Osteocyte (in vitro differentiated cells): ENCODE measurements around the gene UNK. TPM values are rescaled to one million over a fixed set of nuclear protein-coding genes. Genes with fewer than 3 reads are reported as not detected.

Experiments
- DNase-seq: peaks from one replicate; pipeline ENCODE4 v3.0.0; 2021; ENCODE audit warnings: mixed read lengths; ENCODE audit not compliant: unreplicated experiment; ENCODE audit errors: extremely low spot score
- H3K27ac Mint-ChIP-seq: one replicate; pipeline ENCODE4 v1.8.0; 2021; ENCODE audit warnings: mild to moderate bottlenecking, mixed read lengths; ENCODE audit not compliant: unreplicated experiment
- H3K27me3 Mint-ChIP-seq: one replicate; pipeline ENCODE4 v1.8.0; 2021; ENCODE audit warnings: mixed read lengths; ENCODE audit not compliant: unreplicated experiment
- H3K36me3 Mint-ChIP-seq: one replicate; pipeline ENCODE4 v1.8.0; 2021; ENCODE audit warnings: mixed read lengths; ENCODE audit not compliant: unreplicated experiment
- H3K4me1 Mint-ChIP-seq: one replicate; pipeline ENCODE4 v1.8.0; 2021; ENCODE audit warnings: mixed read lengths; ENCODE audit not compliant: unreplicated experiment
- H3K4me3 Mint-ChIP-seq: one replicate; pipeline ENCODE4 v1.8.0; 2021; ENCODE audit warnings: mild to moderate bottlenecking, moderate library complexity, mixed read lengths; ENCODE audit not compliant: unreplicated experiment
- H3K9me3 Mint-ChIP-seq: one replicate; pipeline ENCODE4 v1.8.0; 2021; ENCODE audit warnings: mixed read lengths; ENCODE audit not compliant: unreplicated experiment
- total RNA-seq: library from RNA; stranded (reverse); gene quantifications from 2 replicates; pipeline ENCODE4 v1.2.1, GENCODE V29; 2021
- TF ChIP-seq, protein P1 (sequence below): fragments of 200-600 bp; sonication (generic); IDR thresholded peaks from 2 replicates; pipeline ENCODE4 v1.5.0; 2021; ENCODE audit warnings: antibody characterized with exemption, mild to moderate bottlenecking, moderate library complexity

UNK gene
- total RNA-seq, 1 donor from 2014 or later = 38.2 TPM

DNA sequence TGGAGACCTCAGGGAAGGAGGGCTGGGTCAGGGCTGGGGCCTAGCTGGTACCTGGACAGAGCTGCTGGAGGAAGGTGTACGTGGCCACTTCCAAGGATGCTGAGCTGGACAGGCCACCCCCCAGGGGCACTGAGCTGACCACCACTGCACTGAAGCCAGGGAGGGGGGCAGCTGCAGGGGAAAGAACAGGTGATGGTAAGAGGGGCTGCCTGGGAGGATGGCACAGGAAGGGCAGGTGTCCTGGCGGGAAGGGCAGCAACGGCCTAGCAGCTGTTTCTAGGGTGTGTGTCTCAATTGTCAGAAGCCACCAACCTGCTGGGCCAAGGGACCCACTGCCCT, 21.4 kb upstream of the UNK start:
- DNase-seq = no peak
- peaks cover 4% of the 10 kb centered on the region for H3K36me3 Mint-ChIP-seq
- peaks cover 21% of the 10 kb centered on the region for H3K4me1 Mint-ChIP-seq
- H3K4me3 Mint-ChIP-seq = peak overlapping the region; percentile 53
- no peaks in the 10 kb centered on the region for H3K9me3 Mint-ChIP-seq
- H3K27ac Mint-ChIP-seq = no peak overlapping the region
- H3K27me3 Mint-ChIP-seq = no peaks in the 10 kb centered on the region
- TF ChIP-seq, protein P1, sequence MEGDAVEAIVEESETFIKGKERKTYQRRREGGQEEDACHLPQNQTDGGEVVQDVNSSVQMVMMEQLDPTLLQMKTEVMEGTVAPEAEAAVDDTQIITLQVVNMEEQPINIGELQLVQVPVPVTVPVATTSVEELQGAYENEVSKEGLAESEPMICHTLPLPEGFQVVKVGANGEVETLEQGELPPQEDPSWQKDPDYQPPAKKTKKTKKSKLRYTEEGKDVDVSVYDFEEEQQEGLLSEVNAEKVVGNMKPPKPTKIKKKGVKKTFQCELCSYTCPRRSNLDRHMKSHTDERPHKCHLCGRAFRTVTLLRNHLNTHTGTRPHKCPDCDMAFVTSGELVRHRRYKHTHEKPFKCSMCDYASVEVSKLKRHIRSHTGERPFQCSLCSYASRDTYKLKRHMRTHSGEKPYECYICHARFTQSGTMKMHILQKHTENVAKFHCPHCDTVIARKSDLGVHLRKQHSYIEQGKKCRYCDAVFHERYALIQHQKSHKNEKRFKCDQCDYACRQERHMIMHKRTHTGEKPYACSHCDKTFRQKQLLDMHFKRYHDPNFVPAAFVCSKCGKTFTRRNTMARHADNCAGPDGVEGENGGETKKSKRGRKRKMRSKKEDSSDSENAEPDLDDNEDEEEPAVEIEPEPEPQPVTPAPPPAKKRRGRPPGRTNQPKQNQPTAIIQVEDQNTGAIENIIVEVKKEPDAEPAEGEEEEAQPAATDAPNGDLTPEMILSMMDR = no peak

DNA sequence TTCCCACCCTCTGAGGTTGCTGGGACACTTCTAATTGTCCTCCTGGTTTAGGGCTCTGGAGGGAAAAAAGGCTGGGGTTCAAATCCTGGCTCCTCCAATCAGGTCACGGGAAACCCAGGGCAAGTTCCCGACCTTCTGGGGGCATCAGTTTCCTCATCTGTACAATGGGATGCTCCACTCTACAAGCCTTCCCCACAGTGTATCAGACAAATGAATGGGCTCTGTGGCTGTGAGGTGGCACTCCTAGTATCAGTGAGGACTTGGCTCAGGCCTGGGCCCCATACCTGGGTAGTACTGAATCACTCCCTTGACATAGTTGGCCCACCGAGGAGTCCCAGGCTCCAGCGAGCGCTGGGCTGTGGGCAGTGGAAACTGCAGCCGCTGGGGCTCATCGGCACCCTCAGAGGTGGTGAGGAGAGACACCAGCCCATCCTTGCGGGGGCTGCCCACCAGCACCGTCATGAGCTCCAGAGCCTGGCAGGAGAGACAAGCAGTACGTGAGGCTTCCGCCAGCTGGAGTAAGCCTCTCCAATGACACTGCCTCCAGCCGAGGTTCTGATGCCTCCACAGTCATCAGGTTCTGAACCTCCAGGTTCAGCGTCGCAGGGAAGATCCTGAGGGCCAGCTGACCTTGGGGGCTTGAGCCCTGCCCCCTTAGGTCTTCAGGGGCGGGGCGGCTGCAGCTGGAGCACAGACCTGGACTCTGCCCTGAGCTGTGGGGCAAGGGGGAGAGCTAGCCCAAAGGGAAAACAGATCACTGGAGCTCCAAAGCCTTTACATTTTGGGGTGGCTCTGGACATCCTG, 20.8 kb upstream of the UNK start:
- Mint-ChIP-seq H3K36me3 (peaks cover 3% of the 10 kb centered on the region), H3K4me1 (peaks cover 21% of the 10 kb centered on the region), H3K27ac (peak overlapping the region; percentile 56), H3K9me3 (no peaks in the 10 kb centered on the region), H3K27me3 (no peaks in the 10 kb centered on the region), H3K4me3 (peak overlapping the region; percentile 72)
- DNase-seq = no peak
- TF ChIP-seq, protein P1 = no peak

DNA sequence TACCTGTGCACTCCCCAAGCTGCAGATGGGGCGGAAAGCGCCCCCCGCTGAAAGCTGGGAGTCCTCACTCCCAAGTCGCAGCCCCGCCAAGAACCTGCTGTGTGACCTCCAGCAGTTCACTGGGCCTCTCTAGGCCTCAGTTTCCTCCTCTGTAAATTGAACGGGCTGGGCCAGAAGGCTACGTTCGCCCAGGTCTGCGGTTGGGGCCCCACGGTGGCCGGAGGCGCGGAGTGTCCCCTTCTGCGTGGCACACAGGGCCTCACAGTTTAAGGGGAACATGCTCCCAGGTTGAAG, 20.2 kb upstream of the UNK start:
- Mint-ChIP-seq H3K27ac (no peak overlapping the region), H3K4me3 (peak overlapping the region; percentile 72), H3K9me3 (no peaks in the 10 kb centered on the region), H3K27me3 (no peaks in the 10 kb centered on the region), H3K4me1 (peaks cover 21% of the 10 kb centered on the region), H3K36me3 (peaks cover 2% of the 10 kb centered on the region)
- no peak for DNase-seq
- TF ChIP-seq, protein P1 = no peak

DNA sequence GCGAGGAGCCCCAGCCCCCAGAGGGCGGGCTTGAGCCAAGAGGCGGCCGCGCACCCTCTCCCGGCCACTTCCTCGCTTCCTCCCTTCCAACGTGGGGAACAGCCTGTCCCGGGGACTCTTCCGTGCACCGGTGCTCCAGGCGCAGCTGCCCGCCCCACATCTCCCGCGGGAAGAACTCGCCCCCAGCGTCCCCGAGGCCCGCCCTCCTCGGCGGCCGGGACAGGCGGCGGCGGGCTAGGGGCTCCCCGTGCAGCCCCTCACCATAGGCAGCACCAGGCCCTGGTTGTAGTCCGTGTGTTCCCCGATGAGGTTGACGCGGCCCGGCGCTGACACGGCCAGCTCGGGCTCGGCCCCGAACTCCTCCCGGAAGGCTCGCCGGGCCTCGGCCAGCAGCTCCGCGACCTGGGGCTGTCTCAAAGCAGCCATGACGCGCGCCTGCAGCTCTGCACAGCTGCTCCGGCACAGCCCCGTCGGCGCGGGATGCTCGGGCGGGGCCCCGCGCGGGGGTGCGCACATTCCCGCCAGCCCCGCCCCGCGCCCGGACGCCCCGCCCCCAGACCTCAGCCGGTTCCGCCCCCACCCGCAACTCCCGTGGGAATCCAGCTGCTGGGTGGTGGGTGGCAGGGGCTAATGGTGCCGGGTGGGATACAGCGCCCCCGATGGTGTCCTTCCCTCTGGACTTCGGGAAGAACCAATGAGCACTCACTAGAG, 19.7 kb upstream of the UNK start, which contains the start of gene GALK1:
GALK1 (minus strand) TSS at position 482 of the 711 bp plus-strand sequence; CDS start at position 426, 56 bp downstream.
- no peaks in the 10 kb centered on the region for H3K9me3 Mint-ChIP-seq
- peak within 1 kb of the TSS; percentile 59 for H3K27ac Mint-ChIP-seq
- DNase-seq = peak; percentile 89
- H3K27me3 Mint-ChIP-seq = no peaks in the 10 kb centered on the region
- H3K4me3 Mint-ChIP-seq = peak within 1 kb of the TSS; percentile 72
- TF ChIP-seq, protein P1 = peak; percentile 63
- peaks cover 21% of the 10 kb centered on the region for H3K4me1 Mint-ChIP-seq
- H3K36me3 Mint-ChIP-seq = peaks cover 2% of the 10 kb centered on the region

DNA sequence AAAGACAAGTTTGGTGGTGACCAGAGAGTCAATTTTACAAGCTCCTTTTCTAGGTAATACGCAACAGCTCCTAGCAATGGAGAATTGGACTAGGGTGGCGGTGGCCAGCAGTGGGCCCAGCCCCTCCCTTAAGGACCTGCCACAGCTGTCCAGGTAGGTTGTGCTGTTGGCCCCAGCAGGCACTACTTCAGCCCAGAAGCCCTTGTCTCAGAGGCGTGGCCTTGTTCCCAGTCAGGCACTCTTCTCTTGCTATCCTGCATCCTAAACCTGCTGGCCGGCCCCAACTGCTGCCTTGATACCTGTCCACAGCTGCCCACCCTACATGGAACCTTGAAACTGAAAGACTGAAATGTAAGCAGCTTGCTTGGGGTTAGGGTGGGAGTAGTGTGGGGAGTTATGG, 18.6 kb upstream of the UNK start:
- Mint-ChIP-seq H3K27ac (no peak overlapping the region), H3K4me3 (peak overlapping the region; percentile 60), H3K9me3 (no peaks in the 10 kb centered on the region), H3K36me3 (peaks cover 2% of the 10 kb centered on the region), H3K4me1 (peaks cover 21% of the 10 kb centered on the region), H3K27me3 (no peaks in the 10 kb centered on the region)
- TF ChIP-seq, protein P1 = no peak
- DNase-seq = no peak
